GM23338 (cell line): Measurements from ENCODE around the gene BEX5. TPM values are rescaled to one million over a fixed set of nuclear protein-coding genes. Genes with fewer than 3 reads are reported as not detected.
"Not testable (repeated sequence)": the region's sequence is repeated elsewhere in the genome, so short reads cannot be mapped to it uniquely, and the experiment has no call there.

Experiments used
- ATAC-seq: fragments of 200-7000 bp; cut with Tn5 transposase; 3 replicates; pipeline ENCODE4 v1.9.1; 2020
- DNase-seq: peaks from one replicate; pipeline ENCODE4 v3.0.0-alpha.2; 2015; ENCODE audit warnings: low spot score
- H2AFZ ChIP-seq: fragments of 200-600 bp; sonication (generic); 2 replicates; pipeline ENCODE4 v1.8.0; 2016; ENCODE audit warnings: antibody characterized with exemption, mild to moderate bottlenecking, moderate library complexity
- H3F3A ChIP-seq: fragments of 200-600 bp; sonication (generic); replicated peaks from 2 replicates; pipeline ENCODE4 v1.8.0; 2017; ENCODE audit warnings: antibody characterized with exemption, mixed run types, low read depth
- H3K27ac ChIP-seq: fragments of 200-600 bp; sonication (generic); 2 replicates; pipeline ENCODE4 v1.6.1; 2016; ENCODE audit warnings: low read depth
- H3K27me3 ChIP-seq: fragments of 200-600 bp; sonication (generic); 2 replicates; pipeline ENCODE4 v1.8.0; 2016; ENCODE audit warnings: mild to moderate bottlenecking, mixed run types, moderate library complexity; ENCODE audit not compliant: insufficient read depth
- H3K36me3 ChIP-seq: fragments of 200-600 bp; sonication (generic); 2 replicates; pipeline ENCODE4 v1.8.0; 2016; ENCODE audit warnings: mild to moderate bottlenecking; ENCODE audit not compliant: insufficient read depth
- H3K4me1 ChIP-seq: fragments of 200-600 bp; sonication (generic); 2 replicates; pipeline ENCODE4 v1.8.0; 2016; ENCODE audit warnings: mild to moderate bottlenecking, moderate library complexity; ENCODE audit not compliant: insufficient read depth
- H3K4me2 ChIP-seq: fragments of 200-600 bp; sonication (generic); 2 replicates; pipeline ENCODE4 v1.7.1; 2017; ENCODE audit warnings: mixed run types
- H3K4me3 ChIP-seq: fragments of 200-600 bp; sonication (generic); 2 replicates; pipeline ENCODE4 v1.6.1; 2016; ENCODE audit warnings: mixed run types
- H3K79me2 ChIP-seq: fragments of 200-600 bp; sonication (generic); replicated peaks from 2 replicates; pipeline ENCODE4 v1.8.0; 2017; ENCODE audit warnings: mild to moderate bottlenecking; ENCODE audit not compliant: insufficient read depth
- H3K9me2 ChIP-seq: fragments of 200-600 bp; sonication (generic); 2 replicates; pipeline ENCODE4 v1.8.0; 2017; ENCODE audit not compliant: insufficient read depth
- H4K20me1 ChIP-seq: fragments of 200-600 bp; sonication (generic); replicated peaks from 2 replicates; pipeline ENCODE4 v1.8.0; 2017; ENCODE audit warnings: mild to moderate bottlenecking; ENCODE audit not compliant: insufficient read depth
- H3K27ac Mint-ChIP-seq: 2 replicates; pipeline ENCODE4 v1.8.0; 2020; ENCODE audit warnings: inconsistent platforms, mild to moderate bottlenecking, moderate library complexity, mixed read lengths
- H3K27me3 Mint-ChIP-seq: 3 replicates; pipeline ENCODE4 v1.8.0; 2022; ENCODE audit warnings: low read depth, mild to moderate bottlenecking, moderate library complexity, mixed read lengths, inconsistent platforms; ENCODE audit not compliant: insufficient read depth, poor library complexity
- H3K36me3 Mint-ChIP-seq: 3 replicates; pipeline ENCODE4 v1.8.0; 2021; ENCODE audit warnings: low read depth, mild to moderate bottlenecking, inconsistent platforms, moderate library complexity, mixed read lengths
- H3K4me1 Mint-ChIP-seq: 3 replicates; pipeline ENCODE4 v1.8.0; 2020; ENCODE audit warnings: mild to moderate bottlenecking, inconsistent platforms, mixed read lengths
- H3K4me3 Mint-ChIP-seq: 3 replicates; pipeline ENCODE4 v1.8.0; 2021; ENCODE audit warnings: moderate library complexity, mild to moderate bottlenecking, inconsistent platforms, mixed read lengths
- H3K9me3 Mint-ChIP-seq: 3 replicates; pipeline ENCODE4 v1.8.0; 2020; ENCODE audit warnings: moderate library complexity, mild to moderate bottlenecking, inconsistent platforms, mixed read lengths
- CREB1 ChIP-seq: fragments of 250-450 bp; sonication (Bioruptor Pico); IDR thresholded peaks from 2 replicates; pipeline ENCODE4 v1.5.0; 2020; ENCODE audit warnings: low read depth, mild to moderate bottlenecking, moderate library complexity
- CTCF ChIP-seq, 2 experiments: fragments of 200-600 bp in 1 of 2; sonication (generic) in 1 of 2; conservative IDR thresholded peaks; 2 replicates each; pipeline versions ENCODE4 v1.5.1 to v1.6.1; 2016 to 2017; ENCODE audit warnings: antibody characterized with exemption in 2 of 2, low read depth in 2 of 2, mild to moderate bottlenecking in 2 of 2, moderate library complexity in 1 of 2
- EZH2 ChIP-seq: fragments of 200-600 bp; sonication (generic); IDR thresholded peaks from one replicate; pipeline ENCODE4 v1.8.0; 2017; ENCODE audit warnings: antibody characterized with exemption, mild to moderate bottlenecking, low read depth; ENCODE audit not compliant: unreplicated experiment
- POLR2AphosphoS5 ChIP-seq: IDR thresholded peaks from 2 replicates; pipeline ENCODE4 v1.6.1; 2016; ENCODE audit warnings: antibody characterized with exemption, low read depth
- REST ChIP-seq: IDR thresholded peaks from one replicate; pipeline ENCODE4 v1.6.1; 2018; ENCODE audit warnings: antibody characterized with exemption; ENCODE audit not compliant: unreplicated experiment
- ZNF462 ChIP-seq: fragments of 250-450 bp; sonication (Bioruptor Pico); IDR thresholded peaks from 2 replicates; pipeline ENCODE4 v1.5.0; 2020; ENCODE audit warnings: mild to moderate bottlenecking, moderate library complexity
- polyA plus RNA-seq: library from polyadenylated mRNA; unstranded; fragments of >200 nt; fragmentation: Nextera tagmentation; extraction: Ambion mirVana; gene quantifications from 2 replicates; pipeline ENCODE4 v1.2.1, GENCODE V29; 2016
- total RNA-seq: library from RNA; depleted of rRNA; stranded (reverse); fragments of >200 nt; shearing (Covaris generic); gene quantifications from 2 replicates; pipeline ENCODE4 v1.2.3, GENCODE V29; 2014

Gene BEX5
- total and polyA plus RNA-seq, 2 experiments from 2014 or later: 12.0 to 34.7 TPM

GRCh38 chrX:102154218-102154860, 1.4 kb downstream of the BEX5 start:
- H3K27ac ChIP-seq: no peak overlapping the region
- no peaks in the 10 kb centered on the region for H4K20me1 ChIP-seq
- H3F3A ChIP-seq: no peaks in the 10 kb centered on the region
- ATAC-seq (peak; percentile 52), DNase-seq (peak; percentile 64)
- Mint-ChIP-seq H3K4me3 (peak overlapping the region; percentile 99), H3K4me1 (no peaks in the 10 kb centered on the region), H3K27ac (no peak overlapping the region), H3K27me3 (peaks cover 1% of the 10 kb centered on the region), H3K36me3 (peaks cover 5% of the 10 kb centered on the region; the same call in 2 of the 3 replicates), H3K9me3 (no peaks in the 10 kb centered on the region)
- H3K4me2 ChIP-seq: peak overlapping the region; percentile 83
- TF ChIP-seq CTCF (conservative IDR thresholded peaks at IDR 0.05; ENCODE audit: low read depth in 2 of 2) (peak; percentile 59), CREB1 (no peak), ZNF462 (CRISPR knock-in tag) (no peak), POLR2AphosphoS5 (no peak), REST (no peak), EZH2 (no peak)
- H3K79me2 ChIP-seq: no peaks in the 10 kb centered on the region
- H3K4me1 ChIP-seq: peaks cover 4% of the 10 kb centered on the region
- H3K27me3 ChIP-seq: peaks cover 4% of the 10 kb centered on the region
- no peak overlapping the region for H2AFZ ChIP-seq
- H3K36me3 ChIP-seq: no peaks in the 10 kb centered on the region
- H3K4me3 ChIP-seq: peak overlapping the region; percentile 69
- no peaks in the 10 kb centered on the region for H3K9me2 ChIP-seq

GRCh38 chrX:102142274-102142673, 13.5 kb downstream of the BEX5 start, which contains the start of gene TCEAL6:
Gene TCEAL6, minus strand, starts transcription at chrX:102142481.
- H3K4me1 ChIP-seq, H3F3A ChIP-seq, H3K27ac ChIP-seq, H3K4me3 Mint-ChIP-seq, H2AFZ ChIP-seq, H3K36me3 ChIP-seq, H3K36me3 Mint-ChIP-seq, H3K4me1 Mint-ChIP-seq, H3K9me3 Mint-ChIP-seq, H3K27me3 Mint-ChIP-seq, H3K79me2 ChIP-seq, H4K20me1 ChIP-seq, H3K27ac Mint-ChIP-seq, H3K9me2 ChIP-seq: not testable (repeated sequence)
- H3K27me3 ChIP-seq: peaks cover 45% of the 10 kb centered on the region
- DNase-seq: peak; percentile 0
- ATAC-seq: peak; percentile 65
- peak within 1 kb of the TSS; percentile 71 for H3K4me2 ChIP-seq
- H3K4me3 ChIP-seq: peak within 1 kb of the TSS; percentile 52
